A549 (cell line): Measurements from ENCODE around the gene PIP5K1B.

Experiments
- CTCF ChIP-seq: fragments of >200 bp; sonication (Bioruptor Twin); formaldehyde crosslinking; IDR thresholded peaks from 3 replicates; pipeline ENCODE4 v1.5.1; 2016
- E2F6 ChIP-seq: IDR thresholded peaks from 2 replicates; pipeline ENCODE4 v1.6.1; 2012; ENCODE audit warnings: low read depth, borderline replicate concordance
- EHMT2 ChIP-seq: fragments of 200-600 bp; sonication (generic); IDR thresholded peaks from 2 replicates; pipeline ENCODE4 v1.6.1; 2016; ENCODE audit warnings: antibody characterized with exemption, low read depth, mild to moderate bottlenecking, moderate library complexity
- EP300 ChIP-seq, 2 experiments: fragments of >200 bp; sonication (Bioruptor Twin); formaldehyde crosslinking; IDR thresholded peaks; 2 replicates in 1 of 2; 3 replicates in 1 of 2; pipeline ENCODE4 v1.6.1; 2016 to 2017
- MAX ChIP-seq: IDR thresholded peaks from 2 replicates; pipeline ENCODE4 v1.6.1; 2012
- POLR2A ChIP-seq: IDR thresholded peaks from 2 replicates; pipeline ENCODE4 v1.6.1; 2012; ENCODE audit warnings: mild to moderate bottlenecking, low read length
- RFX5 ChIP-seq: fragments of 450-650 bp; IDR thresholded peaks from 2 replicates; pipeline ENCODE4 v1.7.1; 2014; ENCODE audit warnings: antibody characterized with exemption, mild to moderate bottlenecking, moderate library complexity
- SMC3 ChIP-seq: fragments of >200 bp; sonication (Bioruptor Twin); formaldehyde crosslinking; IDR thresholded peaks from 3 replicates; pipeline ENCODE4 v1.6.1; 2018; ENCODE audit warnings: inconsistent platforms
- USF2 ChIP-seq: fragments of 450-650 bp; IDR thresholded peaks from 2 replicates; pipeline ENCODE4 v1.6.1; 2014; ENCODE audit warnings: antibody characterized with exemption

- TF ChIP-seq CTCF (no peak), POLR2A (no peak), RFX5 (no peak), SMC3 (no peak), EHMT2 (no peak), USF2 (no peak), EP300 (IDR thresholded peaks at IDR 0.05) (no peak), E2F6 (no peak), MAX (no peak)
Measured at GRCh38 chr9:68950188-68950587, 245.1 kb downstream of the PIP5K1B start.
